Measurements from ENCODE around the gene TNFRSF9.

The TNFRSF9 gene

DNA sequence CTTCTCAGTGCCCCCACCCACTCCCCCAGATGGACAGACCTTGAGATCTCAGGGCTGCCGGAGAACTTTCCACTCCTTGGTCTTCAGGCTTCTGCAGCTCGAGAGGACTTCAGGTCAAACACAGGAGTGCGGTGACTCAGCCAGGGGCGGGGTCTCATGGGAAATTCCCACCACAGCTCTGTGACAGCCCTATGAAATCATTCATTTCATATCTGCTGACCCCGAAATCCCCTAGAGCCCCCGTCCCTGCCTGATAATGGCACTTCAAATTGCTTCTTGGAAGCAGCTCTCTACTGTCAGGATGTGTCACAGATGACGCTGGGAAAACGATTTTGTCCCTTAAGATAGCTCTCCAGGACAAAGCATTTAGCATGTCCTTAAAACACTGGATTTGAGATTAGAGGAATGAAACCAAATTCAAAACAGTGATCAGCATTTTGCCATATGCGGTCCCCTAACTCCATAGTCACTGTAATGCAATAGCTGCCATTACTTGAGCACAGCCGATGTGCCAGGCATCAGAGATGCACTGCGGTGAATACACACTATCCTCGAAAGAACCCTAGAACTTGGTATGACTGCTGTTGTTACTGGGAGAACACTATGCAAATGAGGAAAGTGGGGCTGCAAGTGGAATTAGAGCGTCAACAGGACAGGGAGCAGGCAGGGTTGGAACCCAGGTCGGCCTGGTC is at the start of gene TNFRSF9:
TSS of gene TNFRSF9 (minus strand) at position 95 of the 692 bp plus-strand sequence. CDS start 845 bp downstream, outside the sequence.
- H3K4me3 ChIP-seq (ENCODE audit: low read depth, low read length) = no peak within 1 kb of the TSS
- TF ChIP-seq, protein P1, sequence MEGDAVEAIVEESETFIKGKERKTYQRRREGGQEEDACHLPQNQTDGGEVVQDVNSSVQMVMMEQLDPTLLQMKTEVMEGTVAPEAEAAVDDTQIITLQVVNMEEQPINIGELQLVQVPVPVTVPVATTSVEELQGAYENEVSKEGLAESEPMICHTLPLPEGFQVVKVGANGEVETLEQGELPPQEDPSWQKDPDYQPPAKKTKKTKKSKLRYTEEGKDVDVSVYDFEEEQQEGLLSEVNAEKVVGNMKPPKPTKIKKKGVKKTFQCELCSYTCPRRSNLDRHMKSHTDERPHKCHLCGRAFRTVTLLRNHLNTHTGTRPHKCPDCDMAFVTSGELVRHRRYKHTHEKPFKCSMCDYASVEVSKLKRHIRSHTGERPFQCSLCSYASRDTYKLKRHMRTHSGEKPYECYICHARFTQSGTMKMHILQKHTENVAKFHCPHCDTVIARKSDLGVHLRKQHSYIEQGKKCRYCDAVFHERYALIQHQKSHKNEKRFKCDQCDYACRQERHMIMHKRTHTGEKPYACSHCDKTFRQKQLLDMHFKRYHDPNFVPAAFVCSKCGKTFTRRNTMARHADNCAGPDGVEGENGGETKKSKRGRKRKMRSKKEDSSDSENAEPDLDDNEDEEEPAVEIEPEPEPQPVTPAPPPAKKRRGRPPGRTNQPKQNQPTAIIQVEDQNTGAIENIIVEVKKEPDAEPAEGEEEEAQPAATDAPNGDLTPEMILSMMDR (IDR thresholded peaks at IDR 0.05; ENCODE audit: low read depth, low read length, missing control alignments) = no peak
- no peak for DNase-seq (ENCODE audit: low read depth)

DNA sequence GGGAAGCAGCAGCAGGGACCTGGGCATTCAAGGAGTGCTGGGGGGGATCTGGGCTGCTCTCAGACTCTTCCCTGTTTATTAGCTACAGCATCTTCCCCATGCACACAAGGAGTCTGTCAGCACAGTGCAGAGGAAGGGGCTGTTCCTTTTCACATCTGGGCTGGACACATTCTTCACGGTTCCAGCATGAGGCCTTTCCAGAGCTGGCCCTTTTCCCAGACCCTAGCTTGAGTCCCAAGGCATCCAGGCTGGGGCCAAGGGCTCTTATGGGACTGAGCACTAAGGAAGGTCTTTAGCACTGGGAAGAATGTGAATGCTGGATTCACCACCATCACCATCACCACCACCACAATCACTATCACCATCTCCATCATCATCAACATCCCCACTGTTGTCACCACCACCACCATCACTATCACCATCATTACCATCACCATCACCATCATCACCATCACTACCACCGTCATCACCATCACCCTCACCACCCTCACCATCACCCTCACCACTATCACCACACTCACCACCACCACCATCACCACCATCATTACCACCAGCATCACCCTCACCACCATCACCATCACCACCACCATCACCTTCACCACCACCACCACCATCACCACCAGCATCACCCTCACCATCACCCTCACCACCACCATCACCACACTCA is 49.3 kb upstream of the TNFRSF9 start:
- TF ChIP-seq, protein P1 (IDR thresholded peaks at IDR 0.05; ENCODE audit: low read depth, low read length, missing control alignments) = no peak
- no peak overlapping the region for H3K4me3 ChIP-seq (ENCODE audit: low read depth, low read length)
- DNase-seq (ENCODE audit: low read depth) = no peak

DNA sequence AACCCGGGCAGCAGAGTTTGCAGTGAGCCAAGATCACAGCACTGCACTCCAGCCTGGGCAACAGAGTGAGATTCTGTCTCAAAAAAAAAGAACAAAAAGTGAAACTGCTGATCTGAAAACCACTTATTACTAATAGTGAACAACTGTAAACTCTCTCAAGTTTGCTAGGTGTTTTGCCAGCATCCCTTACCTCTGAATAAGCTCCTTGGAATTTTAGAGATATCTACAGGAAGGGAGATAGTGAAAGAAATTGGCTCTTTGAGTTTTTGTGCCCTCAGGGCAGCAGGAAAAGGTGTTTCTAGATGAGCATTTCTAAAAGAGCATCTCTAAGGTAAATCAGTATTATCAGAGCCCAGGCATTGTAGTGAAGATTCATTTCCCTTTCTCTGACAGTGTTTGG is 47.9 kb upstream of the TNFRSF9 start:
- no peak for DNase-seq (ENCODE audit: low read depth)
- TF ChIP-seq, protein P1 (IDR thresholded peaks at IDR 0.05; ENCODE audit: low read depth, low read length, missing control alignments) = no peak
- H3K4me3 ChIP-seq (ENCODE audit: low read depth, low read length) = no peak overlapping the region

DNA sequence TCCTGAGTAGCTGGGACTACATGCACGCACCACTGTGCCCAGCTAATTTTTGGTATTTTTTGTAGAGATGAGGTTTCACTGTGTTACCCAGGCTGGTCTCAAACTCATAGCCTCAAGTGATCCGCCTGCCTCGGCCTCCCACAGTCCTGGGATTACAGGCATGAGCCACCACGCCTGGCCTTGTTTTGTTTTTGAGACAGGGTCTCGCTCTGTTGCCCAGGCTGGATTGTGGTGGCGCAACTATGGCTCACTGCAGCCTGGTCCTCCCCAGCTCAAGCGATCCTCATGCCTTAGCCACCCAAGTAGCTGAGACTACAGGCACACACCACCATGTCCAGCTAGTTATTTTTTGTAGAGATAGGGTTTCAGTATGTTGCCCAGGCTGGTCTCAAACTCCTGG is 46.9 kb upstream of the TNFRSF9 start:
- TF ChIP-seq, protein P1 (IDR thresholded peaks at IDR 0.05; ENCODE audit: low read depth, low read length, missing control alignments) = no peak
- no peak for DNase-seq (ENCODE audit: low read depth)
- no peak overlapping the region for H3K4me3 ChIP-seq (ENCODE audit: low read depth, low read length)

DNA sequence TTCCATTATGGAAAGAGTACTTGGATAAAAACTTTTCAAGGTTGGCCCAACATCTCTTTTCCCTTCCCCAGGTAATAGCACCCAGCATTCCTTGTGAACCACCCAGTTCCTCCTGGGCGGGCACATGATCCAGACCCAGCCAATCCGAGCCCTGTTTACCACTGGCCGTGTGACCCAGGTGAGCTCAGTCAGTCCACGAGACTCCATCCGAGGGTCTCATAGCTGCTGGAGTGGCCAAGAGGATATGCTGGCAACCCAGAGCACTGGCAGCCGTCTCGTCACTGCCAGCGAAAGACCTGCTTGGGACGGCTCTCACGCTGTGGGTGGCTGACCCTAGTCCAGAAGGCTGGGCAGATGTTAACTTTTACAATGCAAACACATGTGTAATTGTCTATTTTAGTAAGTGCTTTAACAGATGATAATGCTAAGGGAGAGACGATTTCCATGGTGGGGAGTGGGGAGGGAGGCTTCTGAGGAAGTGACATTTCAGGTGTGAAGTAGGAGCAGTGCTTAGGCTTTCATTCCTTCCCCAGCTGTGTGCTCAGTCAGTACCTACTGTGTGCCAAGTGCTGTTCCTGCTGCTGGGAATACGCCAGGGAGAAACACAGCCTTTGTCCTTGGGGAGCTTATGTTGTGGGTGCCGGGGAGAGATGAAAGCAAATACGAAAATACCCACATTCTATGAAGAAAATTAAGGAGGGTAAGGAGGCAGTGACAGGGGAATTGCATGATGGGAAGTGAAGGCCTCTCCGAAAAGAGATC is 45.4 kb upstream of the TNFRSF9 start:
- DNase-seq (ENCODE audit: low read depth) = no peak
- no peak overlapping the region for H3K4me3 ChIP-seq (ENCODE audit: low read depth, low read length)
- TF ChIP-seq, protein P1 (IDR thresholded peaks at IDR 0.05; ENCODE audit: low read depth, low read length, missing control alignments) = no peak

DNA sequence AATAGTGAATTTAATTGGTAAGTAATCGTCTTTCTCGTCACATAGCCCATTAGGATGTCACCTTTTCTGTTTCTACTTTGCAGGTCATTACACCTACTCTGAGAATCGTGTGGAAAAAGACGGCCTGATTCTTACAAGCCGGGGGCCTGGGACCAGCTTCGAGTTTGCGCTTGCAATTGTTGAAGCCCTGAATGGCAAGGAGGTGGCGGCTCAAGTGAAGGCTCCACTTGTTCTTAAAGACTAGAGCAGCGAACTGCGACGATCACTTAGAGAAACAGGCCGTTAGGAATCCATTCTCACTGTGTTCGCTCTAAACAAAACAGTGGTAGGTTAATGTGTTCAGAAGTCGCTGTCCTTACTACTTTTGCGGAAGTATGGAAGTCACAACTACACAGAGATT is 44.2 kb upstream of the TNFRSF9 start:
- TF ChIP-seq, protein P1 (IDR thresholded peaks at IDR 0.05; ENCODE audit: low read depth, low read length, missing control alignments) = no peak
- H3K4me3 ChIP-seq (ENCODE audit: low read depth, low read length) = no peak overlapping the region
- DNase-seq (ENCODE audit: low read depth) = no peak
